HCT116 (cell line): ENCODE measurements around the gene GRID2.

ENCODE experiments used
- CTCF ChIP-seq, 3 experiments: fragments of 200-600 bp in 1 of 3; sonication (generic) in 1 of 3; IDR thresholded peaks in 2 of 3; conservative IDR thresholded peaks in 1 of 3; 2 replicates each; pipeline ENCODE4 v1.5.1; 2012 to 2017; ENCODE audit warnings: low read depth in 2 of 3, low read length in 2 of 3, antibody characterized with exemption in 1 of 3, borderline replicate concordance in 1 of 3, control low read depth in 1 of 3, mild to moderate bottlenecking in 1 of 3, mixed read lengths in 1 of 3, mixed run types in 1 of 3, moderate library complexity in 1 of 3; ENCODE audit not compliant: insufficient read depth in 1 of 3
- EZH2 ChIP-seq: fragments of 200-600 bp; sonication (generic); IDR thresholded peaks from 2 replicates; pipeline ENCODE4 v1.6.1; 2017; ENCODE audit warnings: antibody characterized with exemption, mixed run types
- EZH2phosphoT487 ChIP-seq: fragments of 200-600 bp; IDR thresholded peaks from 2 replicates; pipeline ENCODE4 v1.6.1; 2018; ENCODE audit warnings: antibody characterized with exemption, borderline replicate concordance
- MAX ChIP-seq: IDR thresholded peaks from 2 replicates; pipeline ENCODE4 v1.6.1; 2012
- POLR2A ChIP-seq: IDR thresholded peaks from 2 replicates; pipeline ENCODE4 v1.7.0; 2011; ENCODE audit warnings: borderline replicate concordance; ENCODE audit not compliant: insufficient read depth, insufficient read length; ENCODE audit errors: extremely low read depth
- RAD21 ChIP-seq: IDR thresholded peaks from 2 replicates; pipeline ENCODE4 v1.6.1; 2012; ENCODE audit warnings: low read depth, mild to moderate bottlenecking
- SP1 ChIP-seq: IDR thresholded peaks from 2 replicates; pipeline ENCODE4 v1.6.1; 2012; ENCODE audit warnings: low read depth
- TCF7L2 ChIP-seq: IDR thresholded peaks from 2 replicates; pipeline ENCODE4 v1.7.0; 2011; ENCODE audit warnings: borderline replicate concordance, inconsistent platforms; ENCODE audit not compliant: insufficient read depth, insufficient read length; ENCODE audit errors: extremely low read depth
- YY1 ChIP-seq: IDR thresholded peaks from 2 replicates; pipeline ENCODE4 v1.6.1; 2011; ENCODE audit warnings: low read length, low read depth, moderate library complexity, mild to moderate bottlenecking; ENCODE audit not compliant: insufficient replicate concordance; ENCODE audit errors: extremely low read depth
- ZNF274 ChIP-seq: fragments of 200-500 bp; sonication (Bioruptor generic); IDR thresholded peaks from 2 replicates; pipeline ENCODE4 v1.6.1; 2014; ENCODE audit warnings: mild to moderate bottlenecking, low read depth, low read length, inconsistent platforms
- TF ChIP-seq, protein P1 (sequence below): IDR thresholded peaks from 2 replicates; pipeline ENCODE4 v1.6.1; 2012; ENCODE audit warnings: low read depth
- TF ChIP-seq, protein P2 (sequence below): IDR thresholded peaks from 2 replicates; pipeline ENCODE4 v1.6.1; 2012

GRCh38 chr4:93199492-93199891 is 895.7 kb downstream of the GRID2 start:
- TF ChIP-seq CTCF (IDR thresholded peaks at IDR 0.05 in 2 of 3, conservative IDR thresholded peaks at IDR 0.05 in 1 of 3; ENCODE audit: borderline replicate concordance in 1 of 3, insufficient read depth in 1 of 3, low read depth in 2 of 3, low read length in 2 of 3) (peak; percentile 42 to 59 (median 49); a peak in 5 of 6 replicates), EZH2phosphoT487 (no peak), EZH2 (no peak), MAX (no peak), YY1 (no peak), TCF7L2 (no peak), POLR2A (no peak), SP1 (no peak), ZNF274 (no peak), RAD21 (peak; percentile 73)
- TF ChIP-seq, protein P1, sequence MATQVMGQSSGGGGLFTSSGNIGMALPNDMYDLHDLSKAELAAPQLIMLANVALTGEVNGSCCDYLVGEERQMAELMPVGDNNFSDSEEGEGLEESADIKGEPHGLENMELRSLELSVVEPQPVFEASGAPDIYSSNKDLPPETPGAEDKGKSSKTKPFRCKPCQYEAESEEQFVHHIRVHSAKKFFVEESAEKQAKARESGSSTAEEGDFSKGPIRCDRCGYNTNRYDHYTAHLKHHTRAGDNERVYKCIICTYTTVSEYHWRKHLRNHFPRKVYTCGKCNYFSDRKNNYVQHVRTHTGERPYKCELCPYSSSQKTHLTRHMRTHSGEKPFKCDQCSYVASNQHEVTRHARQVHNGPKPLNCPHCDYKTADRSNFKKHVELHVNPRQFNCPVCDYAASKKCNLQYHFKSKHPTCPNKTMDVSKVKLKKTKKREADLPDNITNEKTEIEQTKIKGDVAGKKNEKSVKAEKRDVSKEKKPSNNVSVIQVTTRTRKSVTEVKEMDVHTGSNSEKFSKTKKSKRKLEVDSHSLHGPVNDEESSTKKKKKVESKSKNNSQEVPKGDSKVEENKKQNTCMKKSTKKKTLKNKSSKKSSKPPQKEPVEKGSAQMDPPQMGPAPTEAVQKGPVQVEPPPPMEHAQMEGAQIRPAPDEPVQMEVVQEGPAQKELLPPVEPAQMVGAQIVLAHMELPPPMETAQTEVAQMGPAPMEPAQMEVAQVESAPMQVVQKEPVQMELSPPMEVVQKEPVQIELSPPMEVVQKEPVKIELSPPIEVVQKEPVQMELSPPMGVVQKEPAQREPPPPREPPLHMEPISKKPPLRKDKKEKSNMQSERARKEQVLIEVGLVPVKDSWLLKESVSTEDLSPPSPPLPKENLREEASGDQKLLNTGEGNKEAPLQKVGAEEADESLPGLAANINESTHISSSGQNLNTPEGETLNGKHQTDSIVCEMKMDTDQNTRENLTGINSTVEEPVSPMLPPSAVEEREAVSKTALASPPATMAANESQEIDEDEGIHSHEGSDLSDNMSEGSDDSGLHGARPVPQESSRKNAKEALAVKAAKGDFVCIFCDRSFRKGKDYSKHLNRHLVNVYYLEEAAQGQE: no peak
- TF ChIP-seq, protein P2, sequence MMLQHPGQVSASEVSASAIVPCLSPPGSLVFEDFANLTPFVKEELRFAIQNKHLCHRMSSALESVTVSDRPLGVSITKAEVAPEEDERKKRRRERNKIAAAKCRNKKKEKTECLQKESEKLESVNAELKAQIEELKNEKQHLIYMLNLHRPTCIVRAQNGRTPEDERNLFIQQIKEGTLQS: no peak
